Muscle of leg (tissue), 11 donors: ENCODE measurements around the gene DBNL. TPM values are rescaled to one million over a fixed set of nuclear protein-coding genes. Genes with fewer than 3 reads are reported as not detected.

ENCODE experiments used
- DNase-seq: peaks from one replicate; pipeline ENCODE4 v3.0.0; 2013
- H3K27ac ChIP-seq: one replicate; pipeline ENCODE4 v1.5.1; 2013; ENCODE audit warnings: mild to moderate bottlenecking, low read length, control low read depth
- H3K27me3 ChIP-seq: one replicate; pipeline ENCODE4 v1.6.1; 2013; ENCODE audit warnings: low read length; ENCODE audit not compliant: control insufficient read depth, insufficient read depth
- H3K36me3 ChIP-seq: one replicate; pipeline ENCODE4 v1.6.1; 2013; ENCODE audit warnings: low read length; ENCODE audit not compliant: control insufficient read depth, insufficient read depth
- H3K4me1 ChIP-seq: one replicate; pipeline ENCODE4 v1.6.1; 2013; ENCODE audit warnings: low read length; ENCODE audit not compliant: control insufficient read depth, insufficient read depth
- H3K4me3 ChIP-seq: one replicate; pipeline ENCODE4 v1.5.1; 2013; ENCODE audit warnings: low read length, control low read depth
- H3K9me3 ChIP-seq: replicated peaks from 2 replicates; pipeline ENCODE4 v1.6.1; 2013; ENCODE audit warnings: low read depth, low read length; ENCODE audit not compliant: control insufficient read depth
- WGBS: methylation state at CpG from one replicate; pipeline ENCODE4 v1.1.5; 2013; ENCODE audit warnings: missing lambda C conversion rate; ENCODE audit not compliant: insufficient coverage; 5-methylcytosine and 5-hydroxymethylcytosine counted together
- polyA plus RNA-seq, 8 donors: library from polyadenylated mRNA; unstranded; fragments of 120-200 nt; gene quantifications; one replicate each; pipeline versions ENCODE4 v1.2.1 to v1.2.3, GENCODE V29; 2013; ENCODE audit warnings: inconsistent platforms in 1 of 8, low replicate concordance in 1 of 8; ENCODE audit not compliant: insufficient read length in 8 of 8, insufficient read depth in 1 of 8
- total RNA-seq: library from RNA; stranded (reverse); fragments of 120-200 nt; gene quantifications from one replicate; pipeline ENCODE4 v1.2.4, GENCODE V29; 2013

The DBNL gene
- total and polyA plus RNA-seq, 9 donors, result 41.8 to 58.8 (median 47.6) TPM

GRCh38 chr7:44077061-44077460, 32.6 kb downstream of the DBNL start:
- WGBS, result 92% methylated on average over 6 of the region's 9 CpGs
- H3K4me1 ChIP-seq, result peaks cover 38% of the 10 kb centered on the region
- no peak overlapping the region for H3K27ac ChIP-seq
- no peak overlapping the region for H3K4me3 ChIP-seq
- H3K36me3 ChIP-seq, result peaks cover 81% of the 10 kb centered on the region
- H3K27me3 ChIP-seq, result no peaks in the 10 kb centered on the region
- H3K9me3 ChIP-seq, result no peaks in the 10 kb centered on the region
- no peak for DNase-seq

- no peaks in the 10 kb centered on the region for H3K9me3 ChIP-seq
- peaks cover 31% of the 10 kb centered on the region for H3K4me1 ChIP-seq
- H3K27ac ChIP-seq, result no peak overlapping the region
- 85% methylated on average over 5 of the region's 5 CpGs for WGBS
- peaks cover 75% of the 10 kb centered on the region for H3K36me3 ChIP-seq
- H3K4me3 ChIP-seq, result no peak overlapping the region
- H3K27me3 ChIP-seq, result no peaks in the 10 kb centered on the region
- DNase-seq, result no peak
These were observed 33.2 kb downstream of the DBNL start for GRCh38 chr7:44077681-44078091.

- Histone ChIP-seq H3K4me3 (no peak overlapping the region), H3K9me3 (no peaks in the 10 kb centered on the region), H3K27ac (no peak overlapping the region), H3K36me3 (peaks cover 67% of the 10 kb centered on the region), H3K4me1 (peaks cover 24% of the 10 kb centered on the region), H3K27me3 (no peaks in the 10 kb centered on the region)
- no peak for DNase-seq
- 74% methylated on average over 4 of the region's 8 CpGs for WGBS
These were observed 34.0 kb downstream of the DBNL start for GRCh38 chr7:44078521-44078920.

GRCh38 chr7:44079331-44080021, 35.0 kb downstream of the DBNL start:
- Histone ChIP-seq H3K4me1 (peaks cover 17% of the 10 kb centered on the region), H3K27ac (no peak overlapping the region), H3K9me3 (no peaks in the 10 kb centered on the region), H3K36me3 (peaks cover 57% of the 10 kb centered on the region), H3K4me3 (no peak overlapping the region), H3K27me3 (no peaks in the 10 kb centered on the region)
- 90% methylated on average over 8 of the region's 11 CpGs for WGBS
- no peak for DNase-seq

- Histone ChIP-seq H3K36me3 (peaks cover 53% of the 10 kb centered on the region), H3K9me3 (no peaks in the 10 kb centered on the region), H3K27ac (no peak overlapping the region), H3K27me3 (no peaks in the 10 kb centered on the region), H3K4me3 (no peak overlapping the region), H3K4me1 (peaks cover 17% of the 10 kb centered on the region)
- 93% methylated on average over 3 of the region's 5 CpGs for WGBS
- DNase-seq, result no peak
These were observed 35.6 kb downstream of the DBNL start for GRCh38 chr7:44080118-44080517.

GRCh38 chr7:44080686-44081265, 36.3 kb downstream of the DBNL start:
- peaks cover 46% of the 10 kb centered on the region for H3K36me3 ChIP-seq

GRCh38 chr7:44081266-44081748, 36.8 kb downstream of the DBNL start:
- 88% methylated on average over 5 of the region's 9 CpGs for whole genome bisulfite sequencing
- Histone ChIP-seq H3K9me3 (no peaks in the 10 kb centered on the region), H3K27ac (peak overlapping the region; percentile 76), H3K27me3 (no peaks in the 10 kb centered on the region), H3K4me1 (peaks cover 17% of the 10 kb centered on the region), H3K36me3 (peaks cover 41% of the 10 kb centered on the region), H3K4me3 (peak overlapping the region; percentile 89)
- DNase-seq, result no peak

More at GRCh38 chr7:44080686-44081265, 36.3 kb downstream of the DBNL start:
- Histone ChIP-seq H3K27me3 (no peaks in the 10 kb centered on the region), H3K4me3 (no peak overlapping the region), H3K4me1 (peaks cover 17% of the 10 kb centered on the region), H3K27ac (peak overlapping the region; percentile 76), H3K9me3 (no peaks in the 10 kb centered on the region)
- 87% methylated on average over 3 of the region's 11 CpGs for WGBS
- DNase-seq, result peak; percentile 74

- WGBS, result under 1% methylated on average over 37 of the region's 54 CpGs
- Histone ChIP-seq H3K4me1 (peaks cover 22% of the 10 kb centered on the region), H3K9me3 (no peaks in the 10 kb centered on the region), H3K27me3 (no peaks in the 10 kb centered on the region), H3K36me3 (peaks cover 29% of the 10 kb centered on the region), H3K4me3 (peak overlapping the region; percentile 89), H3K27ac (peak overlapping the region; percentile 83)
- DNase-seq, result peak; percentile 100
These were observed 38.2 kb downstream of the DBNL start for GRCh38 chr7:44082541-44083207.

GRCh38 chr7:44083796-44084195, 39.3 kb downstream of the DBNL start:
- Histone ChIP-seq H3K4me3 (no peak overlapping the region), H3K27me3 (no peaks in the 10 kb centered on the region), H3K36me3 (peaks cover 19% of the 10 kb centered on the region), H3K9me3 (no peaks in the 10 kb centered on the region), H3K27ac (no peak overlapping the region), H3K4me1 (peaks cover 33% of the 10 kb centered on the region)
- 67% methylated on average over 1 of the region's 3 CpGs for WGBS
- no peak for DNase-seq

- Histone ChIP-seq H3K4me1 (peaks cover 33% of the 10 kb centered on the region), H3K27me3 (no peaks in the 10 kb centered on the region), H3K4me3 (no peak overlapping the region), H3K36me3 (peaks cover 10% of the 10 kb centered on the region), H3K27ac (peak overlapping the region; percentile 17), H3K9me3 (no peaks in the 10 kb centered on the region)
- DNase-seq, result no peak
- WGBS, result 68% methylated on average over 4 of the region's 4 CpGs
These were observed 40.2 kb downstream of the DBNL start for GRCh38 chr7:44084701-44085100.
